K562 (cell line): ENCODE results near the gene ZNF138. TPM values are rescaled to one million over a fixed set of nuclear protein-coding genes. Genes with fewer than 3 reads are reported as not detected.
A peak's percentile ranks its signal among the peaks of the same experiment; 100 is the strongest.

Source experiments
- BDP1 ChIP-seq: IDR thresholded peaks from 3 replicates; pipeline ENCODE4 v1.6.1; 2011; ENCODE audit not compliant: insufficient read length, insufficient read depth
- BRD9 ChIP-seq: fragments of 450-650 bp; IDR thresholded peaks from 2 replicates; pipeline ENCODE4 v1.6.1; 2018; ENCODE audit warnings: low read depth; ENCODE audit not compliant: partially characterized antibody
- CEBPG ChIP-seq, 3 experiments: fragments of 200-800 bp in 1 of 3; sonication (Bioruptor generic) in 1 of 3; sonication (generic) in 1 of 3; formaldehyde crosslinking in 1 of 3; IDR thresholded peaks in 2 of 3; conservative IDR thresholded peaks in 1 of 3; 2 replicates each; pipeline versions ENCODE4 v1.6.1 to v1.8.0; 2016 to 2022; ENCODE audit warnings: missing compliant biosample characterization in 2 of 3, missing genetic modification characterization in 2 of 3, mild to moderate bottlenecking in 1 of 3, missing genetic modification reagents in 1 of 3
- CLOCK ChIP-seq: fragments of 250-450 bp; sonication (Bioruptor Pico); IDR thresholded peaks from 2 replicates; pipeline ENCODE4 v1.4.0; 2020; ENCODE audit warnings: mild to moderate bottlenecking, moderate library complexity, borderline replicate concordance
- E2F3 ChIP-seq: fragments of 250-450 bp; sonication (Bioruptor Pico); IDR thresholded peaks from 2 replicates; pipeline ENCODE4 v1.4.0; 2020; ENCODE audit warnings: mild to moderate bottlenecking
- IRF1 ChIP-seq: sonication (generic); formaldehyde crosslinking; IDR thresholded peaks from 2 replicates; pipeline ENCODE4 v1.8.0; 2022; ENCODE audit warnings: missing genetic modification reagents, mild to moderate bottlenecking, borderline replicate concordance
- JUN ChIP-seq, 2 experiments: sonication (generic) in 1 of 2; formaldehyde crosslinking in 1 of 2; IDR thresholded peaks; 2 replicates each; pipeline versions ENCODE4 v1.6.1 to v1.8.0; 2012 to 2022; ENCODE audit warnings: borderline replicate concordance in 2 of 2, mild to moderate bottlenecking in 2 of 2, improper control_type of control experiment in 1 of 2, low read depth in 1 of 2, low read length in 1 of 2, missing genetic modification reagents in 1 of 2
- KDM5B ChIP-seq: fragments of 200-600 bp; sonication (generic); IDR thresholded peaks from 2 replicates; pipeline ENCODE4 v1.6.1; 2012; ENCODE audit warnings: low read depth, mild to moderate bottlenecking, moderate library complexity, low read length, control low read depth, inconsistent platforms; ENCODE audit not compliant: insufficient replicate concordance
- MED1 ChIP-seq: sonication (generic); formaldehyde crosslinking; IDR thresholded peaks from 2 replicates; pipeline ENCODE4 v1.8.1; 2023; ENCODE audit warnings: missing genetic modification reagents, borderline replicate concordance
- NR4A1 ChIP-seq, 2 experiments: fragments of 250-450 bp in 1 of 2; fragments of 450-650 bp in 1 of 2; sonication (Bioruptor Pico) in 1 of 2; IDR thresholded peaks; 2 replicates each; pipeline versions ENCODE4 v1.4.0 to v1.6.1; 2016 to 2020; ENCODE audit warnings: mild to moderate bottlenecking in 2 of 2, missing compliant biosample characterization in 1 of 2, missing genetic modification characterization in 1 of 2, moderate library complexity in 1 of 2
- PKNOX1 ChIP-seq: fragments of 450-650 bp; IDR thresholded peaks from 2 replicates; pipeline ENCODE4 v1.6.1; 2016
- SMAD3 ChIP-seq: fragments of 450-650 bp; formaldehyde crosslinking; conservative IDR thresholded peaks from 2 replicates; pipeline ENCODE4 v1.4.0; 2020; ENCODE audit warnings: mild to moderate bottlenecking
- TCF3 ChIP-seq: sonication (generic); formaldehyde crosslinking; IDR thresholded peaks from 2 replicates; pipeline ENCODE4 v1.4.0; 2020; ENCODE audit warnings: mild to moderate bottlenecking, missing genetic modification reagents
- ZBTB1 ChIP-seq: sonication (generic); formaldehyde crosslinking; IDR thresholded peaks from 2 replicates; pipeline ENCODE4 v1.8.1; 2023; ENCODE audit warnings: missing genetic modification reagents, low read depth, mild to moderate bottlenecking, borderline replicate concordance
- ZNF134 ChIP-seq: fragments of 250-450 bp; sonication (Bioruptor Pico); conservative IDR thresholded peaks from 2 replicates; pipeline ENCODE4 v1.4.0; 2020
- ZNF830 ChIP-seq: fragments of 250-450 bp; sonication (Bioruptor Pico); IDR thresholded peaks from 2 replicates; pipeline ENCODE4 v1.5.0; 2021; ENCODE audit warnings: mild to moderate bottlenecking
- polyA plus RNA-seq, 8 experiments: library from polyadenylated mRNA; depleted of rRNA in 4 of 8; stranded (reverse) in 5 of 8; unstranded in 3 of 8; fragments of >200 nt; fragmentation: Nextera tagmentation in 2 of 8; fragmentation: Illumina TruSeq in 1 of 8; extraction: Ambion mirVana in 2 of 8; extraction: Trizol in 1 of 8; gene quantifications; 2 replicates each; pipeline versions ENCODE4 v1.2.1 to v1.2.3, GENCODE V29; 2011 to 2014; ENCODE audit warnings: inconsistent platforms in 1 of 8, missing spikeins in 1 of 8
- total RNA-seq, 7 experiments: library from RNA; depleted of rRNA in 6 of 7; stranded (reverse); fragments of >200 nt in 6 of 7; fragmentation: Illumina TruSeq in 2 of 7; extraction: Trizol in 2 of 7; gene quantifications; 2 replicates each; pipeline versions ENCODE4 v1.2.1 to v1.2.3, GENCODE V29; 2011 to 2021; ENCODE audit warnings: low replicate concordance in 1 of 7
- TF ChIP-seq, protein P1 (sequence below), 2 experiments: IDR thresholded peaks; 2 replicates each; pipeline ENCODE4 v1.6.1; 2012; ENCODE audit warnings: improper control_type of control experiment in 2 of 2, low read depth in 2 of 2, low read length in 2 of 2, borderline replicate concordance in 1 of 2
- TF ChIP-seq, protein P2 (sequence below): fragments of 450-650 bp; formaldehyde crosslinking; IDR thresholded peaks from 2 replicates; pipeline ENCODE4 v1.4.0; 2022; ENCODE audit warnings: mild to moderate bottlenecking, moderate library complexity

The ZNF138 gene
- total and polyA plus RNA-seq, 9 of the 15 experiments (the other 6 are each of a cell fraction or from before 2014, with no cell fraction given): 14.6 to 34.9 (median 22.6) TPM

- TF ChIP-seq, protein P1, sequence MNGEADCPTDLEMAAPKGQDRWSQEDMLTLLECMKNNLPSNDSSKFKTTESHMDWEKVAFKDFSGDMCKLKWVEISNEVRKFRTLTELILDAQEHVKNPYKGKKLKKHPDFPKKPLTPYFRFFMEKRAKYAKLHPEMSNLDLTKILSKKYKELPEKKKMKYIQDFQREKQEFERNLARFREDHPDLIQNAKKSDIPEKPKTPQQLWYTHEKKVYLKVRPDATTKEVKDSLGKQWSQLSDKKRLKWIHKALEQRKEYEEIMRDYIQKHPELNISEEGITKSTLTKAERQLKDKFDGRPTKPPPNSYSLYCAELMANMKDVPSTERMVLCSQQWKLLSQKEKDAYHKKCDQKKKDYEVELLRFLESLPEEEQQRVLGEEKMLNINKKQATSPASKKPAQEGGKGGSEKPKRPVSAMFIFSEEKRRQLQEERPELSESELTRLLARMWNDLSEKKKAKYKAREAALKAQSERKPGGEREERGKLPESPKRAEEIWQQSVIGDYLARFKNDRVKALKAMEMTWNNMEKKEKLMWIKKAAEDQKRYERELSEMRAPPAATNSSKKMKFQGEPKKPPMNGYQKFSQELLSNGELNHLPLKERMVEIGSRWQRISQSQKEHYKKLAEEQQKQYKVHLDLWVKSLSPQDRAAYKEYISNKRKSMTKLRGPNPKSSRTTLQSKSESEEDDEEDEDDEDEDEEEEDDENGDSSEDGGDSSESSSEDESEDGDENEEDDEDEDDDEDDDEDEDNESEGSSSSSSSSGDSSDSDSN (IDR thresholded peaks at IDR 0.05; ENCODE audit: borderline replicate concordance in 1 of 2, low read depth in 2 of 2, low read length in 2 of 2): no peak
- TF ChIP-seq KDM5B: peak; percentile 84
- TF ChIP-seq TCF3: no peak
- TF ChIP-seq ZBTB1 (CRISPR knock-in tag): no peak
- peak; percentile 99 for TF ChIP-seq PKNOX1
- no peak for TF ChIP-seq ZNF134
- TF ChIP-seq SMAD3 (CRISPR knock-in tag): no peak
- TF ChIP-seq CEBPG (CRISPR knock-in tag; IDR thresholded peaks at IDR 0.05): no peak
- TF ChIP-seq CEBPG (tag; conservative IDR thresholded peaks at IDR 0.05 in 1 of 2, IDR thresholded peaks at IDR 0.05 in 1 of 2): no peak
- TF ChIP-seq JUN (IDR thresholded peaks at IDR 0.05; ENCODE audit: borderline replicate concordance, low read depth, low read length): peak; percentile 50; the same call in 1 of the 2 replicates
- TF ChIP-seq JUN (CRISPR knock-in tag; IDR thresholded peaks at IDR 0.05; ENCODE audit: borderline replicate concordance): no peak
- TF ChIP-seq BDP1: no peak
- TF ChIP-seq NR4A1 (CRISPR knock-in tag; IDR thresholded peaks at IDR 0.05): no peak
- no peak for TF ChIP-seq NR4A1 (tag; IDR thresholded peaks at IDR 0.05)
- TF ChIP-seq MED1 (CRISPR knock-in tag): no peak
- TF ChIP-seq IRF1 (CRISPR knock-in tag): no peak
- no peak for TF ChIP-seq BRD9
- no peak for TF ChIP-seq E2F3 (CRISPR knock-in tag)
- no peak for TF ChIP-seq CLOCK (CRISPR knock-in tag)
- TF ChIP-seq, protein P2, sequence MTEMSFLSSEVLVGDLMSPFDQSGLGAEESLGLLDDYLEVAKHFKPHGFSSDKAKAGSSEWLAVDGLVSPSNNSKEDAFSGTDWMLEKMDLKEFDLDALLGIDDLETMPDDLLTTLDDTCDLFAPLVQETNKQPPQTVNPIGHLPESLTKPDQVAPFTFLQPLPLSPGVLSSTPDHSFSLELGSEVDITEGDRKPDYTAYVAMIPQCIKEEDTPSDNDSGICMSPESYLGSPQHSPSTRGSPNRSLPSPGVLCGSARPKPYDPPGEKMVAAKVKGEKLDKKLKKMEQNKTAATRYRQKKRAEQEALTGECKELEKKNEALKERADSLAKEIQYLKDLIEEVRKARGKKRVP: no peak
- TF ChIP-seq ZNF830 (CRISPR knock-in tag): no peak
Observed at GRCh38 chr7:64794171-64794844, at the start of gene ZNF138 (continued).
